ENCODE data around the gene SLAMF6.

SLAMF6 gene

DNA sequence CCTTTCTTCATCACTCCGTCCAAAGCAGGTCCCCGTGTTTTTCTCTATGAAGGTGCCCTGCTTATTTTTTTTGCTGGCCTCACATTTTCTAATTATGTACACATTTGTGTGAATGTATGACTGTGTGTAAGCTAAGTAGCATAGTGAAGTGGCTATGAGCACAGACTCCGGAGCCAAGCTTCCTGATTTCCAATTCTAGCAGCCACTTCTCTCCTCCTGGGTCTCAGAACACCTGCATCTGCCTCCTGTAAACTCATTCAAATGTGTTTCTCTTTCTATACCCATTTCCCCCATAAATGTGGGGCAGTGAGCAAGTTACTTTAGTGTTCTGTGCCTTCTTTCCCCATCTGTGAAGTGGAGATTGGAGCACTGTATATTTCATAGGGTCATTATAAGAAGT, 2.1 kb downstream of the SLAMF6 start:
- TF ChIP-seq TAF1 (IDR thresholded peaks at IDR 0.05; ENCODE audit: low read depth): no peak

DNA sequence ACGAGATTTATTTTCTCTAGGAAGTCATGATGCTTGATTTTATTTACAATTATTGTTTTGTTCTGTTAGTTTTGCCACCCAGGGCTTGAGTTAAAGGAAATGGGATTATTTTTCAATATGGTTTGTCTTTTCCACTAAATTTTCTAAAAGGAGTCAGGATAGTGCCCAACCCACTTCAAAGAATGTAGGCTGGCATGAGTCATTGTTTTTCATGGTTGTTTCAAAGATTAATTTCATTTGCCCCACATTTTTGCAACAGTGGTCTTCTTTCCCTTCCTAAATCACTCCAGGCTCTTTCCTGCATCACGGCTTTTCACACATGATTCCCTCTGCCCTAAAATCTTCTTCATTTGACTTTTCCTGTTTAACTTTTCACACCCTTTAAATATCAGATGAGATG, 2.5 kb downstream of the SLAMF6 start:
- TF ChIP-seq, protein P1, sequence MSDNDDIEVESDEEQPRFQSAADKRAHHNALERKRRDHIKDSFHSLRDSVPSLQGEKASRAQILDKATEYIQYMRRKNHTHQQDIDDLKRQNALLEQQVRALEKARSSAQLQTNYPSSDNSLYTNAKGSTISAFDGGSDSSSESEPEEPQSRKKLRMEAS (IDR thresholded peaks at IDR 0.05): no peak
- no peak for TF ChIP-seq CEBPB (IDR thresholded peaks at IDR 0.05)
- TF ChIP-seq RAD21 (IDR thresholded peaks at IDR 0.05; ENCODE audit: low read depth): no peak
- TF ChIP-seq EP300 (IDR thresholded peaks at IDR 0.05; ENCODE audit: borderline replicate concordance): no peak

DNA sequence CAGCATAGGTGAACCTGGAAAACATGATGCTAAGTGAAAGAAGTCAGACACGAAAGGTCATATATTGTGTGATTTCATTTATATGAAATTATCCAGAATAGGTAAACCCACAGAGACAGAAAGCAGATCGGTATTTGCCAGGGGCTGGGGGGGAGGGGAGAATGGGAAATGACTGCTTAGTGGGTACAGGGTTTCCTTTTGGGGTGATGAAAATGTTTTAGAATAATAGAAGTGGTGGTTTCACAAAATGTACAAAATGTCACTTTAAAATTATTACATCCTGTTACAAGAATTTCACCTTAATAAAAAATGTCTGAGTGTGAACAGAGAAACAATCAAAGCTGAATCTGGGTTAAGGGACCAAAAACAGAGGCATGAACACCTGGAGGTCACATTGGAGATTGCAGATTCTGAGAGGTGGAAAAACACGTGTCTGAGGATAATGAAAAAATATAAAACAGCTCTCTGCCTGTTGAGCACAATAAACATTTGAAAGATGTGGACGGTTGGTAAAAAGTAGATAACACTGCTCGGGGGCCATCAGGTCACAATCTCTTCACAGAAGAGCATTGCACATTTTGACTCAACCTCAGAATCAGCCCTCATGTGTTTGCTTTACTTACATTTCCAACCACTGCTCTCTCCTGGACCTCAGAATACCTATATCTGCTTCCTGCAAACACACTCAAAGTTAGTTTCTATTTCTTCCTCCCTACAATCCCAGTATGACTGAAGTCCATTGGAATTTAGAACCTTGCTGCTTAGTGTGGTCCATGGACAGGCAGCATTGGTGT, 3.2 kb downstream of the SLAMF6 start:
- TF ChIP-seq RAD21 (IDR thresholded peaks at IDR 0.05; ENCODE audit: low read depth) (no peak), NFIC (IDR thresholded peaks at IDR 0.05) (no peak), TEAD4 (IDR thresholded peaks at IDR 0.05) (no peak), YY1 (IDR thresholded peaks at IDR 0.05; ENCODE audit: low read depth) (no peak)

DNA sequence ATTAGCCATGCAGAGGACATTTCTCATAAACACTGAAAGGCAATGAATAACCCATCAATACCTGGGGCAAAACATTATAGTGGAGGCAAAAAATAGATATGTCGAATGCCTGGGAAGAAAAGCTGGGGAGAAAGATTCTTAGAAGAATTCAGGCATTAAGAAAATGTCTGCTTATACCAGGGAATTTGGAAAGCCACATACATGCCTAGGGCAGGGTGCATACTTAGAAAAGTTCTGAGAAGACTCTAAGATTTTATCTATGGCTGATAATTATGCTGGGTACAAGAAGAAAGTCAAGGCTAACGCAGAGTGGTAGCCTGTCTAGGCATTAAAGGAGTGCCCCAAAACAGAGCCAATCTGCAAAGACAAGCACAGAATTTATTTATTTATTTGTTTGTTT, 18.4 kb downstream of the SLAMF6 start:
- TF ChIP-seq, protein P2, sequence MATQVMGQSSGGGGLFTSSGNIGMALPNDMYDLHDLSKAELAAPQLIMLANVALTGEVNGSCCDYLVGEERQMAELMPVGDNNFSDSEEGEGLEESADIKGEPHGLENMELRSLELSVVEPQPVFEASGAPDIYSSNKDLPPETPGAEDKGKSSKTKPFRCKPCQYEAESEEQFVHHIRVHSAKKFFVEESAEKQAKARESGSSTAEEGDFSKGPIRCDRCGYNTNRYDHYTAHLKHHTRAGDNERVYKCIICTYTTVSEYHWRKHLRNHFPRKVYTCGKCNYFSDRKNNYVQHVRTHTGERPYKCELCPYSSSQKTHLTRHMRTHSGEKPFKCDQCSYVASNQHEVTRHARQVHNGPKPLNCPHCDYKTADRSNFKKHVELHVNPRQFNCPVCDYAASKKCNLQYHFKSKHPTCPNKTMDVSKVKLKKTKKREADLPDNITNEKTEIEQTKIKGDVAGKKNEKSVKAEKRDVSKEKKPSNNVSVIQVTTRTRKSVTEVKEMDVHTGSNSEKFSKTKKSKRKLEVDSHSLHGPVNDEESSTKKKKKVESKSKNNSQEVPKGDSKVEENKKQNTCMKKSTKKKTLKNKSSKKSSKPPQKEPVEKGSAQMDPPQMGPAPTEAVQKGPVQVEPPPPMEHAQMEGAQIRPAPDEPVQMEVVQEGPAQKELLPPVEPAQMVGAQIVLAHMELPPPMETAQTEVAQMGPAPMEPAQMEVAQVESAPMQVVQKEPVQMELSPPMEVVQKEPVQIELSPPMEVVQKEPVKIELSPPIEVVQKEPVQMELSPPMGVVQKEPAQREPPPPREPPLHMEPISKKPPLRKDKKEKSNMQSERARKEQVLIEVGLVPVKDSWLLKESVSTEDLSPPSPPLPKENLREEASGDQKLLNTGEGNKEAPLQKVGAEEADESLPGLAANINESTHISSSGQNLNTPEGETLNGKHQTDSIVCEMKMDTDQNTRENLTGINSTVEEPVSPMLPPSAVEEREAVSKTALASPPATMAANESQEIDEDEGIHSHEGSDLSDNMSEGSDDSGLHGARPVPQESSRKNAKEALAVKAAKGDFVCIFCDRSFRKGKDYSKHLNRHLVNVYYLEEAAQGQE (IDR thresholded peaks at IDR 0.05; ENCODE audit: low read depth): no peak
- TF ChIP-seq, protein P3, sequence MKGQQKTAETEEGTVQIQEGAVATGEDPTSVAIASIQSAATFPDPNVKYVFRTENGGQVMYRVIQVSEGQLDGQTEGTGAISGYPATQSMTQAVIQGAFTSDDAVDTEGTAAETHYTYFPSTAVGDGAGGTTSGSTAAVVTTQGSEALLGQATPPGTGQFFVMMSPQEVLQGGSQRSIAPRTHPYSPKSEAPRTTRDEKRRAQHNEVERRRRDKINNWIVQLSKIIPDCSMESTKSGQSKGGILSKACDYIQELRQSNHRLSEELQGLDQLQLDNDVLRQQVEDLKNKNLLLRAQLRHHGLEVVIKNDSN (IDR thresholded peaks at IDR 0.05): no peak
- no peak for TF ChIP-seq ZBTB7A (IDR thresholded peaks at IDR 0.05; ENCODE audit: low read depth)
- TF ChIP-seq YY1 (IDR thresholded peaks at IDR 0.05; ENCODE audit: low read depth): no peak
- TF ChIP-seq FOXM1 (IDR thresholded peaks at IDR 0.05; ENCODE audit: borderline replicate concordance, low read depth): no peak
- TF ChIP-seq EP300 (IDR thresholded peaks at IDR 0.05; ENCODE audit: borderline replicate concordance): no peak
- TF ChIP-seq CREB1 (IDR thresholded peaks at IDR 0.05; ENCODE audit: low read depth): no peak
- TF ChIP-seq, protein P1 (IDR thresholded peaks at IDR 0.05): no peak

DNA sequence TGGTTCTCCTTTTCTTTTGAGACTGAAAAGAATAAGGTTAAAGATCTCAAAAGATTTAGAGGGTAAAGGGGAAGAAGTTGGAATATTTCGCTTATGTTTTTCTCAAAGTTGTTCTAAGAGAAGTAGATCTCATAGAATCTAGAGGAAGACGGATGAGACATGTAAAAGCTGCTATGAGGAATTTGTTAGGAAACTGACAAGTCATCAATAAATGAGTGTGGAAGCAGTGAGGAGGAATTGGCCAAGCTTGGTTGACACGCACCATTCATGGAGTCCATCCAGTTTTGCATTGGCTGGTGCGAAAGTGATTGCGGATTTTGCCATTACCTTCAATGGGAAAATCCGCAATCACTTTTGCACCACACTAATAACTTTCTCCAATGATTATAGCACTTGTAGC, 20.0 kb downstream of the SLAMF6 start:
- TF ChIP-seq ZBTB7A (IDR thresholded peaks at IDR 0.05; ENCODE audit: low read depth): no peak
- TF ChIP-seq, protein P3 (IDR thresholded peaks at IDR 0.05): no peak
- TF ChIP-seq CEBPB (IDR thresholded peaks at IDR 0.05): no peak
- no peak for TF ChIP-seq NFIC (IDR thresholded peaks at IDR 0.05)
- TF ChIP-seq TAF1 (IDR thresholded peaks at IDR 0.05; ENCODE audit: low read depth): no peak
- TF ChIP-seq CREB1 (IDR thresholded peaks at IDR 0.05; ENCODE audit: low read depth): no peak
- TF ChIP-seq FOXM1 (IDR thresholded peaks at IDR 0.05; ENCODE audit: borderline replicate concordance, low read depth): no peak
- no peak for TF ChIP-seq RAD21 (IDR thresholded peaks at IDR 0.05; ENCODE audit: low read depth)
- no peak for TF ChIP-seq EP300 (IDR thresholded peaks at IDR 0.05; ENCODE audit: borderline replicate concordance)
- TF ChIP-seq EGR1 (IDR thresholded peaks at IDR 0.05): no peak

DNA sequence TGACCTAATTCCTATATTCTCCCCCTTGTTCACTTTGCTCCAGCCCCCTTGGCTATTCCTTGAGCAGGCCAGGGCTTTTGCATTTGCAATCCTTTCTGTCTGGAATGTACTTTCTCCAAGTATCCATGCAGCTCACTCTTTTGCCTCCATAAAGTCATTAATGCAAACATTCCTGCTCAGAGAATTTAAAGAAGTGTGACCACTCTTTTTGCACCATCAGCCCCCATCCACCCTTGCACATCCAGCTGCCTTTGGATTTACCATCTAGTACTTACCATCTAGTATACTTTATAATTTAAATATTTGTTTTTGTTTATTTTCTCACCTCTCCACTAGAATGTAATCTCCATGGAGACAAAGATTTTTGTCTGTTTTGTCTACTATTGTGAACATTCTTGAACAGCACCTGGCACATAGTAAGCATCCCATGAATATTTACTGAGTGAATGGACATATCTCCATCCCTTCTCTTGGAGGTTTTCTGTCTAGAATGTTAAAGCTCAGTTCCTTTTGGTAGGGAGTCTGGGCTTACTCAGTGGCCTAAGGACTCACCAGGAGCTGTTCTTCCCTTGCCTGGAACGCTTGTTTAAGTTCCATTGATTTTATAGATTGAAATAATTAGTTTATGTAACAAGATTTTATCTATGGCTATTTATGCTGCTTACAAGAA, 22.6 kb downstream of the SLAMF6 start:
- TF ChIP-seq, protein P2 (IDR thresholded peaks at IDR 0.05; ENCODE audit: low read depth): no peak
- no peak for TF ChIP-seq RAD21 (IDR thresholded peaks at IDR 0.05; ENCODE audit: low read depth)
- TF ChIP-seq, protein P1 (IDR thresholded peaks at IDR 0.05): no peak
- no peak for TF ChIP-seq TCF12 (IDR thresholded peaks at IDR 0.05; ENCODE audit: low read depth)
- no peak for TF ChIP-seq FOXM1 (IDR thresholded peaks at IDR 0.05; ENCODE audit: borderline replicate concordance, low read depth)
